K562 (cell line): Measurements from ENCODE around the gene TMEM208. TPM values are rescaled to one million over a fixed set of nuclear protein-coding genes. Genes with fewer than 3 reads are reported as not detected.

Experiments used
- E2F4 ChIP-seq: sonication (generic); formaldehyde crosslinking; IDR thresholded peaks from 2 replicates; pipeline ENCODE4 v1.8.0; 2022; ENCODE audit warnings: mild to moderate bottlenecking, low read depth, missing genetic modification reagents
- MCM3 ChIP-seq: fragments of 450-650 bp; IDR thresholded peaks from 2 replicates; pipeline ENCODE4 v1.6.1; 2016
- NR2C2 ChIP-seq, 2 experiments: fragments of 200-800 bp in 1 of 2; sonication (Bioruptor generic) in 1 of 2; sonication (generic) in 1 of 2; formaldehyde crosslinking in 1 of 2; IDR thresholded peaks; 2 replicates each; pipeline versions ENCODE4 v1.6.1 to v1.8.0; 2016 to 2022; ENCODE audit warnings: mild to moderate bottlenecking in 1 of 2, missing compliant biosample characterization in 1 of 2, missing genetic modification characterization in 1 of 2, missing genetic modification reagents in 1 of 2
- NRF1 ChIP-seq, 2 experiments: fragments of 450-650 bp; IDR thresholded peaks in 1 of 2; conservative IDR thresholded peaks in 1 of 2; 2 replicates each; pipeline ENCODE4 v1.6.1; 2014; ENCODE audit warnings: mild to moderate bottlenecking in 2 of 2
- TAF15 ChIP-seq: fragments of 200-400 bp; formaldehyde crosslinking; IDR thresholded peaks from 2 replicates; pipeline ENCODE4 v1.6.1; 2017; ENCODE audit warnings: mild to moderate bottlenecking, low read depth, low read length, moderate library complexity
- ZNF174 ChIP-seq: fragments of 250-450 bp; sonication (Bioruptor Pico); IDR thresholded peaks from 2 replicates; pipeline ENCODE4 v1.4.0; 2020; ENCODE audit warnings: mild to moderate bottlenecking
- polyA plus RNA-seq, 8 experiments: library from polyadenylated mRNA; depleted of rRNA in 4 of 8; stranded (reverse) in 5 of 8; unstranded in 3 of 8; fragments of >200 nt; fragmentation: Nextera tagmentation in 2 of 8; fragmentation: Illumina TruSeq in 1 of 8; extraction: Ambion mirVana in 2 of 8; extraction: Trizol in 1 of 8; gene quantifications; 2 replicates each; pipeline versions ENCODE4 v1.2.1 to v1.2.3, GENCODE V29; 2011 to 2014; ENCODE audit warnings: inconsistent platforms in 1 of 8, missing spikeins in 1 of 8
- total RNA-seq, 7 experiments: library from RNA; depleted of rRNA in 6 of 7; stranded (reverse); fragments of >200 nt in 6 of 7; fragmentation: Illumina TruSeq in 2 of 7; extraction: Trizol in 2 of 7; gene quantifications; 2 replicates each; pipeline versions ENCODE4 v1.2.1 to v1.2.3, GENCODE V29; 2011 to 2021; ENCODE audit warnings: low replicate concordance in 1 of 7
- TF ChIP-seq, protein P1 (sequence below): fragments of 450-650 bp; formaldehyde crosslinking; IDR thresholded peaks from 2 replicates; pipeline ENCODE4 v1.4.0; 2022; ENCODE audit warnings: mild to moderate bottlenecking, moderate library complexity

Gene TMEM208
- total and polyA plus RNA-seq, 9 of the 15 experiments (the other 6 are each of a cell fraction or from before 2014, with no cell fraction given): 31.8 to 239 (median 54.3) TPM

- TF ChIP-seq E2F4 (CRISPR knock-in tag): no peak
- TF ChIP-seq ZNF174 (CRISPR knock-in tag): no peak
- no peak for TF ChIP-seq NRF1 (conservative IDR thresholded peaks at IDR 0.05 in 1 of 2, IDR thresholded peaks at IDR 0.05 in 1 of 2)
- no peak for TF ChIP-seq NR2C2 (CRISPR knock-in tag; IDR thresholded peaks at IDR 0.05)
- no peak; the same call in 1 of the 2 replicates for TF ChIP-seq NR2C2 (tag; IDR thresholded peaks at IDR 0.05)
- TF ChIP-seq, protein P1, sequence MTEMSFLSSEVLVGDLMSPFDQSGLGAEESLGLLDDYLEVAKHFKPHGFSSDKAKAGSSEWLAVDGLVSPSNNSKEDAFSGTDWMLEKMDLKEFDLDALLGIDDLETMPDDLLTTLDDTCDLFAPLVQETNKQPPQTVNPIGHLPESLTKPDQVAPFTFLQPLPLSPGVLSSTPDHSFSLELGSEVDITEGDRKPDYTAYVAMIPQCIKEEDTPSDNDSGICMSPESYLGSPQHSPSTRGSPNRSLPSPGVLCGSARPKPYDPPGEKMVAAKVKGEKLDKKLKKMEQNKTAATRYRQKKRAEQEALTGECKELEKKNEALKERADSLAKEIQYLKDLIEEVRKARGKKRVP (CRISPR knock-in tag): no peak
- no peak for TF ChIP-seq MCM3
- no peak for TF ChIP-seq TAF15
These were observed 13.6 kb downstream of the TMEM208 start (continued) for GRCh38 chr16:67240506-67240905.
